AG04449 (cell line): ENCODE measurements around the gene ARMH1.

Experiments
- CTCF ChIA-PET: fragments of 350-600 bp; formaldehyde crosslinking; extraction: SDS; loops from one replicate; lab custom pipeline; 2021; ENCODE audit warnings: antibody characterized with exemption; lab: Yijun Ruan, JAX
- POLR2A ChIA-PET: fragments of 400-600, 350-600 bp; formaldehyde crosslinking; extraction: SDS; loops from one replicate; lab custom pipeline; 2020; ENCODE audit warnings: antibody characterized with exemption, inconsistent platforms; lab: Yijun Ruan, JAX
- DNase-seq: peaks from one replicate; pipeline ENCODE4 v3.0.0-alpha.2; 2010; ENCODE audit warnings: low read depth, low spot score
- H3K4me3 ChIP-seq: 2 replicates; pipeline ENCODE4 v1.5.1; 2011; ENCODE audit warnings: low read depth, mild to moderate bottlenecking, control low read depth, low read length
- TF ChIP-seq, protein P1 (sequence below): IDR thresholded peaks from one replicate; pipeline ENCODE4 v1.5.1; 2011; ENCODE audit warnings: mild to moderate bottlenecking, moderate library complexity, low read length, control low read depth, inconsistent platforms; ENCODE audit not compliant: insufficient read depth; ENCODE audit errors: missing control alignments

Gene ARMH1

DNA sequence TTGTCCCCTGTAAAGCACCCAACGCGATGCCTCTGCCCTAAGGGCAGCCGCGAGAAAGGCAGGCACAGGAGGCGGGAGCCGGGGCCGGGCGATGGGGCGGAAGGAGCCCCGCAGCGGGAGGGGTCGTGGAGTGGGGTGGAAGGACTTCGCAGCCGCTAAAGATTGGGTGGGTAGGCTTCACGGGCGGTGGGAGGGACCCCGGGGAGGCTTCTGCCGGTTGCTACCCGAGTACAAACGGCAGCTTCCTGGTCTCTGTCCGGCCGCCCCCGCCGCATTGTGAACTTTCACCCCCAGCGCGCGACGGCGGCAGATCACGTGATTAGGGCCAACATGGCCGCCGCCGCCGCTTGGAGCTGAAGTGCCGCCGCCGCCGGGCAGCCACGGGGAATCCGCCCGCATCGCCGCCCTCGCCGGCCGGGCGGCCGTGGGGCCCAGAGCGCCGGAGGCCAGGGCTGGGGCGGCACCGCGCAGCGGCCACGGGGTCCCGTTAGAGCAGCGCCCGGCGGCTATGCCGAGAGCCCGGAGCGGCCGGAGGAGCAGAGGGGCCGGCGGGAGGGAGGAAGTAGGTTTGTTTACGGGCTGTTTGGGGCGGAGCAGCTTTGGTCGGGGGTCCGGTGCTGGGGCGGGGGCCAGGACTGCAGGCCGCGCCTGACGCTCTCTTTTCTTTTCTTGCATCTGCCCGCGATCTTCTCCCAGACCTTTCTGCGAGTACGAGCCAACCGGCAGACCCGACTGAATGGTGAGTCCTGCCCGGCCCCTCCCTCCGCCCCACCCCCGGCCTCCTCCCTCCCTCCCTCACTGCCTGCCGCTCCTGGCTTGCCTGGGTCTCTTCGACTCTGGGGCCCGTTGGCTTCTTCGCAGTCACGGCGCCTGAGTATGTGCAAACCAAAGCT is 42.6 kb upstream of the ARMH1 start:
- CTCF ChIA-PET = interaction anchor here (1.0 to 17.6 kb wide), 8 partner anchors 11 to 99 kb away, joined by 4 to 245 read pairs (median 16); partner anchors contain the start of gene RNU5D-1
- H3K4me3 ChIP-seq = peak overlapping the region; percentile 72
- DNase-seq = no peak
- POLR2A ChIA-PET = interaction anchor here (0.6 to 2.9 kb wide), 15 partner anchors 8 to 757 kb away, joined by 3 to 14 read pairs (median 4); partner anchors contain the start of genes ARMH1, DMAP1 and TMEM53
- TF ChIP-seq, protein P1, sequence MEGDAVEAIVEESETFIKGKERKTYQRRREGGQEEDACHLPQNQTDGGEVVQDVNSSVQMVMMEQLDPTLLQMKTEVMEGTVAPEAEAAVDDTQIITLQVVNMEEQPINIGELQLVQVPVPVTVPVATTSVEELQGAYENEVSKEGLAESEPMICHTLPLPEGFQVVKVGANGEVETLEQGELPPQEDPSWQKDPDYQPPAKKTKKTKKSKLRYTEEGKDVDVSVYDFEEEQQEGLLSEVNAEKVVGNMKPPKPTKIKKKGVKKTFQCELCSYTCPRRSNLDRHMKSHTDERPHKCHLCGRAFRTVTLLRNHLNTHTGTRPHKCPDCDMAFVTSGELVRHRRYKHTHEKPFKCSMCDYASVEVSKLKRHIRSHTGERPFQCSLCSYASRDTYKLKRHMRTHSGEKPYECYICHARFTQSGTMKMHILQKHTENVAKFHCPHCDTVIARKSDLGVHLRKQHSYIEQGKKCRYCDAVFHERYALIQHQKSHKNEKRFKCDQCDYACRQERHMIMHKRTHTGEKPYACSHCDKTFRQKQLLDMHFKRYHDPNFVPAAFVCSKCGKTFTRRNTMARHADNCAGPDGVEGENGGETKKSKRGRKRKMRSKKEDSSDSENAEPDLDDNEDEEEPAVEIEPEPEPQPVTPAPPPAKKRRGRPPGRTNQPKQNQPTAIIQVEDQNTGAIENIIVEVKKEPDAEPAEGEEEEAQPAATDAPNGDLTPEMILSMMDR = no peak

DNA sequence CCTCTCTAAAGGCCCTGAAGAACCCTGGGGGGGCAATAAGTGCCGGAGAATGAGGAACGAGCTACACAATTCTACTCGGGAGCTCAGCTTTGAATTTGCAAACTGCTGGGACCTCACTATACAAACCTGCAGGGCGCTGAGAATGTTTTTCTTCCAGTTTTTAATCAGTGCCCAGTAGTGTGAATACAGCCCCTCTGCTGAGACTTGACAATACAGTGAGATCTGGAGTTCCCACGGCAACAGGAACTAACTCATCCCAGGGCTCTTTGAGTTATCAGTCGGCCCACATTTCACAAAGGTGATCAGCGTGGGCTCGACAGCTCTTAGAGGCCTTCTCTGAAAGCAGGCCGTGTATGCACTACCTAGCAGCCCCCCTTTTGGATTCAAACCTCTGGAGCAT is 41.9 kb upstream of the ARMH1 start:
- ChIA-PET CTCF (interaction anchor here (1.0 to 17.6 kb wide), 9 partner anchors 10 to 255 kb away, joined by 3 to 245 read pairs (median 5); no protein-coding TSS in a partner anchor), POLR2A (interaction anchor here (0.9 to 2.9 kb wide), 9 partner anchors 9 to 98 kb away, joined by 3 to 14 read pairs (median 4); partner anchors contain the start of genes ARMH1 and TMEM53)
- peak overlapping the region; percentile 72 for H3K4me3 ChIP-seq
- no peak for DNase-seq
- TF ChIP-seq, protein P1 = no peak

DNA sequence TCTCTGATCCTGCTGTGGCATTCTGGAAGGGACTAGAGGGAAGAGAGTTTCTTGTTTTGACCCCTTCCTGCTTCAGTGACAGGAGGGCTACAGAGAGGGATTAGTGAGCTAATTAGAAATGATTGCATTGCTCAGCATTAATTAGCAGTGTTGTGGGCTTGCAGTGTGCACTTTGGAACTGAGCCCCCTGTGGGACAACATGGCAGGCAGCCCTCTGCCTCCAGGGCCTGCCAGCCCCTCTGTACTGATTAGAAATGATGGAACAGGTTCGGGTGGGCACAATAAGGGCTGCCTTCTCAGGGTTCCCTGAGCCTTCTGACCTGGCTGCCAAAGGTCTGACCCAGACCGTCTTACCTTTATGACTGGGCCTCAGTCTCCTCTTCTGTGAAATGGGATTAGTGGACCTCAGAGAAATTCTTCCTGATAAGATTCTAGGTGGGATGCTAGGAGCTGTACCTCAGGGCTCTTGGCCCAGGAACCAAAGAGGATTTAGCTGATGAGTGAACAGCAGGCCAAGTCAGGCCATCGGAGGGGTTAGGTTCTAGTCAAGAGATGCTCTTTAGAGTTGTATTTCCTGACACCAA is 39.8 kb upstream of the ARMH1 start:
- CTCF ChIA-PET = interaction anchor here (0.9 to 17.6 kb wide), 7 partner anchors 17 to 417 kb away, joined by 3 to 245 read pairs (median 6); no protein-coding TSS in a partner anchor
- POLR2A ChIA-PET = no interaction called here
- DNase-seq = no peak
- TF ChIP-seq, protein P1 = no peak
- H3K4me3 ChIP-seq = no peak overlapping the region

DNA sequence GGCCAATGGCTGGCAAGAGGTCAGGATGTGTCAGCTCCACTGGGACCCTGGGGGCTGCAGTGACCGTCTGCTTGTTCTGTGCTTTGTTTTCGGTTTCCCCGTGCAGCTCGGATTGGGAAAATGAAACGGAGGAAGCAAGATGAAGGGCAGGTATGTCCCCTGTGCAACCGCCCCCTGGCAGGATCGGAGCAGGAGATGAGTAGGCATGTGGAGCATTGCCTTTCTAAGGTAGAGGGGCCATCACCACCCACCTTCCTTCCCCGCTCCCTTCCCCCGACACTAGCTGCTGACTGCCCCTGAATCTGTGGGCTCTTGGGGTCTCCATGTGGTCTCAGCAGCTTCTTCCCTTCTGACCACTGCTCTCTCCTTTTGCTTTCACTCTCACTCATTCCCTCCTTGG is 39.1 kb upstream of the ARMH1 start:
- H3K4me3 ChIP-seq = no peak overlapping the region
- TF ChIP-seq, protein P1 = no peak
- DNase-seq = no peak
- POLR2A ChIA-PET = no interaction called here
- CTCF ChIA-PET = interaction anchor here (0.9 to 17.6 kb wide), 6 partner anchors 16 to 418 kb away, joined by 3 to 245 read pairs (median 7); no protein-coding TSS in a partner anchor

DNA sequence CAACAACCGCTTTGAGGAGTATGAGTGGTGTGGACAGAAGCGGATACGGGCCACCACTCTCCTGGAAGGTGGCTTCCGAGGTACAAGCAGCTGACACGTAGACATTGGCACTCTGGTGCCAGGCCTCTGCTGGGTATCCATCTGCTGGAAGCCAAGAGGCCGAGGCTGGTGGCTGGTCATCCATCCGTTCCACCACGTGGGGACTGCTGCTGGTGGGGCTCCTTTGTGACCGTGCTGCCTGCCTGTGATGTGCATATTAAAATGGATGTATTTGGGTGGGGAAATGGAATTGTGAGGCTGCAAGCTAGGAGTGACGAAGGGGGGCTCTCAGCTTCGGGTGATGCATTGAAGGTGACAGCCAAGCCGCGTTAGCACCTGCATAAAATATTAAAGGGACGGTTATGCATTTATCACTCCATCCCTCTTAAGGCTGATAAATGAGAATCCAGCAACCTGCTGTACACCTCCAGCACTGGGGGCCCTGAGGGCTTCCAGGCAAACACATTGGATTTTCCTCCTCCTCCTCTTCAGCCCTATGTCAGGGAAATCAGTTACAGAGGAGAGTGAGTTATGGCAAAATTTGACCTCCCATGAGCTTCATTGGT is 38.3 kb upstream of the ARMH1 start:
- ChIA-PET POLR2A (no interaction called here), CTCF (interaction anchor here (0.9 to 17.6 kb wide), 5 partner anchors 12 to 41 kb away, joined by 3 to 245 read pairs (median 8); no protein-coding TSS in a partner anchor)
- DNase-seq = no peak
- TF ChIP-seq, protein P1 = no peak
- H3K4me3 ChIP-seq = no peak overlapping the region
